22Rv1 (cell line): ENCODE measurements around the gene ATP8A1.

Experiments
- H3K27ac ChIP-seq: fragments of 450-650 bp; 2 replicates; pipeline ENCODE4 v1.5.1; 2017
- ZFX ChIP-seq: fragments of 450-650 bp; IDR thresholded peaks from 2 replicates; pipeline ENCODE4 v1.6.1; 2017; ENCODE audit warnings: antibody characterized with exemption, borderline replicate concordance
- TF ChIP-seq, protein P1 (sequence below): fragments of 450-650 bp; IDR thresholded peaks from 2 replicates; pipeline ENCODE4 v1.5.1; 2017; ENCODE audit warnings: mild to moderate bottlenecking

The ATP8A1 gene

DNA sequence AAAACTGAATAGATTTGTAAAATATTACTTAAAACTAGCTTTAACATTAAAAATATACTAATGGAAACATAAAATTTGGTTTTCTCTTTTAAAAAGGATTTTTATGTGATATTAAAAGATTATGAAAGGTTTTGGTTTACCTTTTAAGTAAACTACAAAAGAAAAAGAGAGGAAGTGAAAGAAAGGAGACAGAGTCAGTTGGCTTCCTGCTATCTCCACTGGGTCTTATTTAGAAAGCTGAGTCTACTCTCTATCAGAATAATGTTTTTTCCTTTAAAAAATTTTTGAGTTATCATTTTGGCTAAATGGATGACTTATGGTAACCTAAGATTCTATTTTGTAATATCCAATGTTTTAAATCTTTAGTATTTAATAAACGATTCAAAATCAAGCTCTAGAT lies 21.6 kb upstream of the ATP8A1 start:
- TF ChIP-seq, protein P1, sequence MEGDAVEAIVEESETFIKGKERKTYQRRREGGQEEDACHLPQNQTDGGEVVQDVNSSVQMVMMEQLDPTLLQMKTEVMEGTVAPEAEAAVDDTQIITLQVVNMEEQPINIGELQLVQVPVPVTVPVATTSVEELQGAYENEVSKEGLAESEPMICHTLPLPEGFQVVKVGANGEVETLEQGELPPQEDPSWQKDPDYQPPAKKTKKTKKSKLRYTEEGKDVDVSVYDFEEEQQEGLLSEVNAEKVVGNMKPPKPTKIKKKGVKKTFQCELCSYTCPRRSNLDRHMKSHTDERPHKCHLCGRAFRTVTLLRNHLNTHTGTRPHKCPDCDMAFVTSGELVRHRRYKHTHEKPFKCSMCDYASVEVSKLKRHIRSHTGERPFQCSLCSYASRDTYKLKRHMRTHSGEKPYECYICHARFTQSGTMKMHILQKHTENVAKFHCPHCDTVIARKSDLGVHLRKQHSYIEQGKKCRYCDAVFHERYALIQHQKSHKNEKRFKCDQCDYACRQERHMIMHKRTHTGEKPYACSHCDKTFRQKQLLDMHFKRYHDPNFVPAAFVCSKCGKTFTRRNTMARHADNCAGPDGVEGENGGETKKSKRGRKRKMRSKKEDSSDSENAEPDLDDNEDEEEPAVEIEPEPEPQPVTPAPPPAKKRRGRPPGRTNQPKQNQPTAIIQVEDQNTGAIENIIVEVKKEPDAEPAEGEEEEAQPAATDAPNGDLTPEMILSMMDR: no peak
- no peak for TF ChIP-seq ZFX
- H3K27ac ChIP-seq: no peak overlapping the region

DNA sequence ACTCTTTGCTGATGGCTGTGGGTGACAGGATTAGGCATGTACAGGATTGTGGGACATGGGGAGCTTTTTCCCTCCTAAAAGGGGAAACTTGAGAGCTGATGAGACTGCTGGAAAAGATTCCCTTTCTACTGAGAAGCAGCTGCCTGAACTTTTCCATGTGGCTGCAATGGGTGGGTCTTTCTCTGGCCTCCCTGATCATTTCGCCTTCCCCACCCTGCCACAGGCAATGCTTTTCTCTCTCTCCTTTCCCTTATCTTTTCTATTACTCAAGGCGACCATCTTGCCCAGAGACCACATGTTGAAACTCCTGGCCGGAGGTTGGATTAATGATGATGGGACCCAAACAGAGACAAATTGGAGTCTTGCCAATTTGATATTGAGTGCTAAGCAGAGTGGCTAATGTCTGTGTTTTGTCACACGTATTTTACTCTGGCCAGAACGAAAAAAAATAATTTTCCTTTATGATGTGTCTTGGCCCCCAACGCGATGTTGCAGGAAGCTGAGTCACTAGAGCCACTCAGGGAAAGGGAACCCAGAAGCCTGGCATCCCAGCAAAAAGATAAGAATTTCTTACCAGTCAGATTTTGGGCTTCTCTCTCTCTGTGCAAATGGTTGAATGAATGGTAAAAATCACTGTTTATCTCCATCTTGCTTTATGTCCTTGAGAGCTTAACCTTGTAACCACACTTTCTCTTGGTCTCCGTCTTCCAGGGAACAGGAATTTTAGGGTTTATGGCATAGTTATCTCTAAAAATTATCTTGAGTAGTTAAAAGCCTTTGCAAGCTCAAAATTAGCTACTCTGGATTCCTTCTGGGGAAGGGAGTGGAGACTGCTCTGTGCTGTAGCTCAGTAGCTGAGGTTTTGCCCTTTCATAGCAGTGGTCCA lies 19.4 kb upstream of the ATP8A1 start:
- TF ChIP-seq ZFX: no peak
- TF ChIP-seq, protein P1: no peak
- no peak overlapping the region for H3K27ac ChIP-seq

DNA sequence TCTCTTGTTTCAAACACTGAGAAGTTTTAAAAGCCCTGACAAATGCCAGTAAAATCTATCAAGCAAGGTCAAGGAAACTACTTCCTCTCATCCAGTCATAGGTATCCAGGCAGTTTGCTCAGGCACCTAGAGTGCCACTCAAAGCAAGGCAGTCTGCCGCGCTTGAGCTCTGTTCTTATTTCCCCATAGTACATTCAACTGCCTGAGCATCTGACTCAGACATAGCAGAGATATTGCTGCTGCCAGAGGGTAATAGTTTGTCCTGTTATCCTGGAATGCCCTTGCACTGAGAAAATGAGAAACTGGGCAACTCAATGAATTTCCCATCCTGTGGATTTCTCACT lies 16.1 kb upstream of the ATP8A1 start:
- no peak for TF ChIP-seq ZFX
- TF ChIP-seq, protein P1: no peak
- no peak overlapping the region for H3K27ac ChIP-seq

DNA sequence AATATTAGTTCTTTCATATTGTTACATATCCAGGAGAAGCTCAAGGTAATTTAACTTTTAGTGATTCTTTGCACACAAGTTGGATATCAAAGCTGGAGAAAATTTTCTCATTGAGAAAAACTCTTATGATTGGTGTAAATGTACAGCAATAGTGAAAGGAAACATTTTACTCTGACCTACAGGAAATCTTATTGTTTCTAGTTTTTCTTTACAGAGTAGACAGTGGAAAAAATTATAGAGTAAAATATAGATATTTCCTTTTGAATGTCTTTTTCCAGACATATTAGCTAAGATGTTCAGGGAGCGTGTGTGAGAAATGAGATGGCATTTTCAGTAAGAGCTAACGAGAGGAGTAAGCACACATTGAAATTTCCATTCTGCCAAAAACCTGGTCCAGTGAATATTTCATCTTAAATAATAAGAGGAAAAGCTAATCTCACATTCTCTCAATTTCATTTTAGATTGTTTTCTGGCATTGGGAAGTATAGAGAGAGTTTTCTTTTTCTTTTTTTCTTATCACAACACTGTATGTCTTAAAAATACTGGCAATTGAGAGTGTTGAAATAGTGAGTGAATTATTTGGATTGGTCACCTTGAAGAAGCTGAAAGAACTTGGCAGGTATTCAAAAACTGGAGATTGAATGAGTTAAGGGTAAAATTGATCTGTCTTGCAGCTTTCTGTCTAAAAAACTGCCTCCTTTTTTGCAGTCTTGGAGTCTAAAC lies 15.6 kb upstream of the ATP8A1 start:
- TF ChIP-seq, protein P1: no peak
- H3K27ac ChIP-seq: no peak overlapping the region

DNA sequence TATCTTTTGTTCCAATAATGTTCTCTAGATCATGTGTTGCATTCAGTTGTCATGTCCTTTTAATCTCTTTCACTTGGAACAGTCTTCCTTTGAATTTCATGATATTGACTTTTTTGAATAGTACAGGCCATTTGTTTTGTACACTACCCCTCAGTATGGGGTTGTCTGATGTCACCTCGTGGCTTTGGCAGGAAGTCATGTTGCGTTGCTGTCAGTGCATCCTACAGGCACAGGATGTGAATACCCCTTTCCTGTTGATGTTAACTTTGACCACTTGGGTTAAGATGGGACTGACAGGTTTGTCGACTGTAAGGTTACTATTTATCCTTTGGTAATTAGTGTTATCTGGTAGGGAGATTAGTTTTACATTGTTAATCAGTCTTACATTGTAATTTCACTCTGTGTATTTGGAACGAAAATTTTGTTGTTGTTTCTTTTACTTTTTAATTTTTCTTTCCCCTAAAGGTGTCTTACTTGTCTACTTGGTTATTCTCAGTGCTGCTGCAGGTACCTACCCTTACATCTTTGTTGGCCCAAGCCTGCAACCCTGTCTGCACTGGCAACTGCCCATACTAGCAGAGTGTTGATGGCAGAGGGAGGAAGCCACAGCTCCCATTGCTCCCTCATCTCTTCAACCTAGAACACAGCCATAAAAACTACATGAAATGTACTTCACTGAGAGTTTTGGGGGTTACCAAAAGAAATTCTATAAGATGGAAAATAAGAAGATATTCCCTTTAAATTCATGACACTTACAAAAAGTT lies 14.7 kb upstream of the ATP8A1 start:
- no peak overlapping the region for H3K27ac ChIP-seq
- TF ChIP-seq, protein P1: no peak
- TF ChIP-seq ZFX: no peak

DNA sequence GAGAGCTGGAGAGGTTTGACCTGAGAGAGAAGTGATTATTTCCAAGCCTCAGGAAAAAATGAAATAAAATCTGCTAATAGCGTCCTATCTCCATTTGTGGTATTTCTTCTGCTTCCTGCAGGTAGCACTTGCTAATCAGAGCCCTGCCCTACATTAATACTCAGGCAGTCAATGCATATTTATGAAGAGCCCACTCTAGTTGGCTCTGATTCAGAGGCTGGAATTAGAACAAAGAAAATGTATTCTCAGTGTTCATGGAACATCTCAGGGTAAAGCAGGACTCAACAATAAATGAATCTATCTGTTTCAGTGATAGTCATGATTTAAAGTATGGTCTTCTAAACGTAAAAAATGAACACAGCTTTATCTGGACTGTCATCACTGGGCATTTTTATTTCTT lies 1.4 kb upstream of the ATP8A1 start:
- peak overlapping the region; percentile 88 for H3K27ac ChIP-seq
- TF ChIP-seq, protein P1: no peak
- no peak for TF ChIP-seq ZFX

DNA sequence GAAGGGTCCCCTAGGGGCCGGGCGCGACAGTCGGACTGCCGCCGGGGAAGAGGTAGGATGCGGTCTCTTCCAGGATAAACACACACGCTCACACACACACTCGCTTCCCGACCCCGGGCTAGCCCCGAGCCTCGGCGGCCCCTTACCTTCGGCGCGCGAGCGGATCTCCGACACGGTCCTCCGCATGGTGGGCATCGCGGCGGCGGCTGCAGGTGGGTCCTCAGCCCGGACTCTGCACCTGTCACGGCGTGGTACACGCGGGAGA lies 294 bp downstream of the ATP8A1 start:
- H3K27ac ChIP-seq: peak overlapping the region; percentile 88
- TF ChIP-seq ZFX: no peak
- TF ChIP-seq, protein P1: no peak
